ENCODE measurements around the gene GALNT2. TPM values are rescaled to one million over a fixed set of nuclear protein-coding genes. Genes with fewer than 3 reads are reported as not detected.

Gene GALNT2
- total RNA-seq, 1 donor from 2014 or later, result 62.8 TPM

- FAIRE-seq (no peak), DNase-seq (ENCODE audit: low spot score in 2 of 2) (no peak)
These were observed 75.0 kb downstream of the GALNT2 start for GRCh38 chr1:230141797-230142607.

GRCh38 chr1:230142608-230143210 lies 75.7 kb downstream of the GALNT2 start:
- no peak for FAIRE-seq
- no peak for DNase-seq (ENCODE audit: low spot score in 2 of 2)

- FAIRE-seq, result no peak
- DNase-seq (ENCODE audit: low spot score in 2 of 2), result no peak
These were observed 76.5 kb downstream of the GALNT2 start for GRCh38 chr1:230143534-230143933.

GRCh38 chr1:230144010-230144614 lies 77.1 kb downstream of the GALNT2 start:
- FAIRE-seq (no peak), DNase-seq (ENCODE audit: low spot score in 2 of 2) (no peak)

- no peak for DNase-seq (ENCODE audit: low spot score in 2 of 2)
- FAIRE-seq, result no peak
These were observed 77.9 kb downstream of the GALNT2 start for GRCh38 chr1:230144758-230145504.

- DNase-seq (ENCODE audit: low spot score in 2 of 2) (no peak), FAIRE-seq (no peak)
These were observed 78.5 kb downstream of the GALNT2 start for GRCh38 chr1:230145505-230145899.

- FAIRE-seq (no peak), DNase-seq (ENCODE audit: low spot score in 2 of 2) (no peak)
These were observed 79.0 kb downstream of the GALNT2 start for GRCh38 chr1:230145953-230146476.

GRCh38 chr1:230146709-230147108 lies 79.7 kb downstream of the GALNT2 start:
- DNase-seq (ENCODE audit: low spot score in 2 of 2) (no peak), FAIRE-seq (no peak)

GRCh38 chr1:230147253-230148125 lies 80.5 kb downstream of the GALNT2 start:
- no peak for DNase-seq (ENCODE audit: low spot score in 2 of 2)
- no peak for FAIRE-seq

GRCh38 chr1:230148126-230148652 lies 81.2 kb downstream of the GALNT2 start:
- FAIRE-seq (no peak), DNase-seq (ENCODE audit: low spot score in 2 of 2) (no peak)

GRCh38 chr1:230148768-230149469 lies 81.9 kb downstream of the GALNT2 start:
- DNase-seq (ENCODE audit: low spot score in 2 of 2), result no peak
- no peak for FAIRE-seq

- no peak for FAIRE-seq
- no peak for DNase-seq (ENCODE audit: low spot score in 2 of 2)
These were observed 82.9 kb downstream of the GALNT2 start for GRCh38 chr1:230149751-230150584.

- FAIRE-seq (no peak), DNase-seq (ENCODE audit: low spot score in 2 of 2) (no peak)
These were observed 83.6 kb downstream of the GALNT2 start for GRCh38 chr1:230150615-230151014.

GRCh38 chr1:230151924-230152468 lies 85.0 kb downstream of the GALNT2 start:
- FAIRE-seq, result no peak

GRCh38 chr1:230152999-230153398 lies 86.0 kb downstream of the GALNT2 start:
- DNase-seq (ENCODE audit: low spot score in 2 of 2) (no peak), FAIRE-seq (no peak)

More at GRCh38 chr1:230151924-230152468, 85.0 kb downstream of the GALNT2 start:
- DNase-seq (ENCODE audit: low spot score in 2 of 2), result no peak

- DNase-seq (ENCODE audit: low spot score in 2 of 2), result no peak
These were observed 86.7 kb downstream of the GALNT2 start for GRCh38 chr1:230153641-230154296.

GRCh38 chr1:230155021-230155420 lies 88.0 kb downstream of the GALNT2 start:
- FAIRE-seq (no peak), DNase-seq (ENCODE audit: low spot score in 2 of 2) (no peak)

More at GRCh38 chr1:230153641-230154296, 86.7 kb downstream of the GALNT2 start:
- no peak for FAIRE-seq
